Tibial nerve (tissue), 4 donors: ENCODE data around the gene SLC5A12.

Source experiments
- CTCF ChIP-seq, 5 experiments: fragments of 200-600 bp in 3 of 5; fragments of 450-650 bp in 2 of 5; sonication (generic) in 3 of 5; IDR thresholded peaks; one replicate each; pipeline ENCODE4 v1.5.1; 2016 to 2019; ENCODE audit warnings: antibody characterized with exemption in 5 of 5, mild to moderate bottlenecking in 3 of 5, moderate library complexity in 2 of 5
- EP300 ChIP-seq, 2 donors: sonication (generic); formaldehyde crosslinking; IDR thresholded peaks; one replicate each; pipeline ENCODE4 v1.6.1; 2017; ENCODE audit warnings: antibody characterized with exemption in 2 of 2, mild to moderate bottlenecking in 1 of 2
- POLR2A ChIP-seq, 2 donors: fragments of 450-650 bp; IDR thresholded peaks; one replicate each; pipeline ENCODE4 v1.6.1; 2017; ENCODE audit warnings: antibody characterized with exemption in 2 of 2, mild to moderate bottlenecking in 2 of 2, moderate library complexity in 2 of 2

- TF ChIP-seq CTCF (IDR thresholded peaks at IDR 0.05) (no peak), POLR2A (IDR thresholded peaks at IDR 0.05) (no peak), EP300 (IDR thresholded peaks at IDR 0.05) (no peak)
Observed at GRCh38 chr11:26623076-26623659, 98.7 kb downstream of the SLC5A12 start.
